K562 (cell line): ENCODE measurements around the gene NRTN. TPM values are rescaled to one million over a fixed set of nuclear protein-coding genes. Genes with fewer than 3 reads are reported as not detected.

Experiments used
- CGGBP1 ChIP-seq: fragments of 250-450 bp; sonication (Bioruptor Pico); IDR thresholded peaks from 2 replicates; pipeline ENCODE4 v1.9.0; 2021; ENCODE audit warnings: mild to moderate bottlenecking
- DACH1 ChIP-seq: fragments of 450-650 bp; IDR thresholded peaks from 2 replicates; pipeline ENCODE4 v1.6.1; 2018; ENCODE audit not compliant: partially characterized antibody
- FOXK2 ChIP-seq, 2 experiments: fragments of 450-650 bp; IDR thresholded peaks in 1 of 2; conservative IDR thresholded peaks in 1 of 2; 2 replicates each; pipeline ENCODE4 v1.6.1; 2016; ENCODE audit warnings: low read depth in 2 of 2, mild to moderate bottlenecking in 1 of 2
- GTF2F1 ChIP-seq: IDR thresholded peaks from 2 replicates; pipeline ENCODE4 v1.6.1; 2011; ENCODE audit warnings: low read depth, low read length, improper control_type of control experiment
- ID3 ChIP-seq, 2 experiments: fragments of 250-450 bp in 1 of 2; fragments of 450-650 bp in 1 of 2; sonication (Bioruptor Pico) in 1 of 2; IDR thresholded peaks; 2 replicates each; pipeline versions ENCODE4 v1.6.1 to v1.8.0; 2016 to 2021; ENCODE audit warnings: mild to moderate bottlenecking in 2 of 2, moderate library complexity in 2 of 2, missing compliant biosample characterization in 1 of 2, missing genetic modification characterization in 1 of 2
- MEF2D ChIP-seq: conservative IDR thresholded peaks from 2 replicates; pipeline ENCODE4 v1.6.1; 2016; ENCODE audit warnings: low read depth, missing genetic modification characterization, missing compliant biosample characterization
- NCOA1 ChIP-seq: fragments of 450-650 bp; IDR thresholded peaks from 2 replicates; pipeline ENCODE4 v1.6.1; 2016; ENCODE audit warnings: low read depth
- NCOR1 ChIP-seq: fragments of 450-650 bp; IDR thresholded peaks from 2 replicates; pipeline ENCODE4 v1.6.1; 2016; ENCODE audit warnings: mild to moderate bottlenecking, moderate library complexity
- NFATC3 ChIP-seq: fragments of 450-650 bp; IDR thresholded peaks from 2 replicates; pipeline ENCODE4 v1.6.1; 2017; ENCODE audit warnings: mild to moderate bottlenecking
- POLR2AphosphoS2 ChIP-seq: IDR thresholded peaks from 2 replicates; pipeline ENCODE4 v1.6.1; 2012; ENCODE audit warnings: low read length, improper control_type of control experiment
- ZBTB49 ChIP-seq: sonication (generic); formaldehyde crosslinking; IDR thresholded peaks from 2 replicates; pipeline ENCODE4 v1.8.0; 2022; ENCODE audit warnings: missing genetic modification reagents, mild to moderate bottlenecking, borderline replicate concordance
- ZFP1 ChIP-seq: fragments of 450-650 bp; formaldehyde crosslinking; IDR thresholded peaks from 2 replicates; pipeline ENCODE4 v1.4.0; 2020; ENCODE audit warnings: mild to moderate bottlenecking, mixed read lengths
- ZFPM2 ChIP-seq: fragments of 250-450 bp; sonication (Bioruptor Pico); IDR thresholded peaks from 2 replicates; pipeline ENCODE4 v1.5.1; 2022; ENCODE audit warnings: mild to moderate bottlenecking
- ZNF143 ChIP-seq: sonication (generic); formaldehyde crosslinking; IDR thresholded peaks from 2 replicates; pipeline ENCODE4 v1.9.0; 2022; ENCODE audit warnings: mild to moderate bottlenecking, missing genetic modification reagents
- ZNF146 ChIP-seq: IDR thresholded peaks from one replicate; pipeline ENCODE4 v1.6.1; 2018; ENCODE audit warnings: missing compliant biosample characterization; ENCODE audit not compliant: unreplicated experiment
- ZNF518B ChIP-seq: fragments of 250-450 bp; sonication (Bioruptor Pico); IDR thresholded peaks from 2 replicates; pipeline ENCODE4 v1.5.0; 2021; ENCODE audit warnings: mild to moderate bottlenecking, moderate library complexity
- ZNF655 ChIP-seq: fragments of 250-450 bp; sonication (Bioruptor Pico); IDR thresholded peaks from 2 replicates; pipeline ENCODE4 v1.5.0; 2021
- ZSCAN32 ChIP-seq: fragments of 450-650 bp; formaldehyde crosslinking; IDR thresholded peaks from 2 replicates; pipeline ENCODE4 v1.4.0; 2020; ENCODE audit warnings: mild to moderate bottlenecking, moderate library complexity
- polyA plus RNA-seq, 8 experiments: library from polyadenylated mRNA; depleted of rRNA in 4 of 8; stranded (reverse) in 5 of 8; unstranded in 3 of 8; fragments of >200 nt; fragmentation: Nextera tagmentation in 2 of 8; fragmentation: Illumina TruSeq in 1 of 8; extraction: Ambion mirVana in 2 of 8; extraction: Trizol in 1 of 8; gene quantifications; 2 replicates each; pipeline versions ENCODE4 v1.2.1 to v1.2.3, GENCODE V29; 2011 to 2014; ENCODE audit warnings: inconsistent platforms in 1 of 8, missing spikeins in 1 of 8
- total RNA-seq, 7 experiments: library from RNA; depleted of rRNA in 6 of 7; stranded (reverse); fragments of >200 nt in 6 of 7; fragmentation: Illumina TruSeq in 2 of 7; extraction: Trizol in 2 of 7; gene quantifications; 2 replicates each; pipeline versions ENCODE4 v1.2.1 to v1.2.3, GENCODE V29; 2011 to 2021; ENCODE audit warnings: low replicate concordance in 1 of 7

The NRTN gene
- total and polyA plus RNA-seq, 9 of the 15 experiments (the other 6 are each of a cell fraction or from before 2014, with no cell fraction given), result 0.62 to 8.1 (median 1.6) TPM; not detected in 2

GRCh38 chr19:5790559-5791520 is 14.0 kb upstream of the NRTN start, which contains the start of gene DUS3L (continued):
- no peak for TF ChIP-seq ZNF518B (CRISPR knock-in tag)
- TF ChIP-seq ZBTB49, result 0 out of 2 replicates have a peak, but pooled peaks have one; percentile 19
- peak; percentile 98 for TF ChIP-seq ZNF143 (CRISPR knock-in tag)
- TF ChIP-seq NCOA1, result peak; percentile 93
- no peak for TF ChIP-seq ZNF655 (CRISPR knock-in tag)
- TF ChIP-seq ZFP1 (CRISPR knock-in tag), result no peak
- no peak for TF ChIP-seq ZFPM2 (CRISPR knock-in tag)
- no peak for TF ChIP-seq DACH1
- TF ChIP-seq ZSCAN32, result no peak
- TF ChIP-seq MEF2D (tag), result 0 out of 2 replicates have a peak, but pooled peaks have one; percentile 22
- TF ChIP-seq GTF2F1, result peak; percentile 91; the same call in 1 of the 2 replicates
- TF ChIP-seq NCOR1, result no peak
- TF ChIP-seq ID3 (CRISPR knock-in tag; IDR thresholded peaks at IDR 0.05), result no peak
- peak; percentile 82; the same call in 1 of the 2 replicates for TF ChIP-seq ID3 (tag; IDR thresholded peaks at IDR 0.05)
- peak; percentile 62 to 77 for TF ChIP-seq FOXK2 (conservative IDR thresholded peaks at IDR 0.05 in 1 of 2, IDR thresholded peaks at IDR 0.05 in 1 of 2; ENCODE audit: low read depth in 2 of 2)
- peak; percentile 86; the same call in 1 of the 2 replicates for TF ChIP-seq POLR2AphosphoS2
- 0 out of 2 replicates have a peak, but pooled peaks have one; percentile 46 for TF ChIP-seq CGGBP1
- no peak for TF ChIP-seq ZNF146 (CRISPR knock-in tag)
- no peak for TF ChIP-seq NFATC3
